Medulla oblongata (tissue), 1 donor: ENCODE data around the gene CACNA2D2.
A peak's percentile ranks its signal among the peaks of the same experiment; 100 is the strongest.

Source experiments
- DNase-seq: peaks from one replicate; pipeline ENCODE4 v3.0.0-alpha.2; 2015; ENCODE audit errors: extremely low spot score

Gene CACNA2D2

GRCh38 chr3:50395070-50395860, 108.2 kb downstream of the CACNA2D2 start:
- no peak for DNase-seq

- DNase-seq = no peak
Measured at GRCh38 chr3:50393061-50393460, 110.4 kb downstream of the CACNA2D2 start.

GRCh38 chr3:50392101-50392715, 111.2 kb downstream of the CACNA2D2 start:
- peak; percentile 63 for DNase-seq

GRCh38 chr3:50390508-50391224, 112.8 kb downstream of the CACNA2D2 start:
- DNase-seq = peak; percentile 18

- DNase-seq = no peak
Measured at GRCh38 chr3:50389414-50389767, 114.0 kb downstream of the CACNA2D2 start.

- DNase-seq = no peak
Measured at GRCh38 chr3:50388720-50389413, 114.6 kb downstream of the CACNA2D2 start.

GRCh38 chr3:50388016-50388719, 115.3 kb downstream of the CACNA2D2 start:
- DNase-seq = no peak

GRCh38 chr3:50385754-50386153, 117.7 kb downstream of the CACNA2D2 start:
- no peak for DNase-seq

- DNase-seq = no peak
Measured at GRCh38 chr3:50383750-50384149, 119.7 kb downstream of the CACNA2D2 start.

GRCh38 chr3:50382722-50383121, 120.7 kb downstream of the CACNA2D2 start:
- no peak for DNase-seq

- no peak for DNase-seq
Measured at GRCh38 chr3:50381383-50381782, 122.1 kb downstream of the CACNA2D2 start.

- no peak for DNase-seq
Measured at GRCh38 chr3:50380405-50381085, 122.9 kb downstream of the CACNA2D2 start.

- no peak for DNase-seq
Measured at GRCh38 chr3:50378757-50379156, 124.7 kb downstream of the CACNA2D2 start.

- no peak for DNase-seq
Measured at GRCh38 chr3:50378024-50378423, 125.4 kb downstream of the CACNA2D2 start.

GRCh38 chr3:50375258-50375931, 128.0 kb downstream of the CACNA2D2 start:
- no peak for DNase-seq

- no peak for DNase-seq
Measured at GRCh38 chr3:50374363-50375257, 128.8 kb downstream of the CACNA2D2 start.

- no peak for DNase-seq
Measured at GRCh38 chr3:50373146-50374051, 130.0 kb downstream of the CACNA2D2 start.

GRCh38 chr3:50372349-50372748, 131.1 kb downstream of the CACNA2D2 start:
- no peak for DNase-seq
